KMS-11 (cell line): ENCODE results near the gene KIAA0319L.

Experiments used
- H2AFZ ChIP-seq: fragments of 200-600 bp; sonication (generic); 2 replicates; pipeline ENCODE4 v1.6.1; 2016; ENCODE audit warnings: antibody characterized with exemption, mixed run types, low read depth
- H3K27ac ChIP-seq: fragments of 200-600 bp; sonication (generic); 2 replicates; pipeline ENCODE4 v1.6.1; 2016; ENCODE audit warnings: mild to moderate bottlenecking, mixed run types
- H3K27me3 ChIP-seq: fragments of 200-600 bp; sonication (generic); 2 replicates; pipeline ENCODE4 v1.6.1; 2017; ENCODE audit warnings: mild to moderate bottlenecking, low read depth, mixed run types, moderate library complexity; ENCODE audit not compliant: insufficient read depth
- H3K36me3 ChIP-seq: fragments of 200-600 bp; sonication (generic); 2 replicates; pipeline ENCODE4 v1.6.1; 2017; ENCODE audit warnings: mild to moderate bottlenecking, mixed run types; ENCODE audit not compliant: insufficient read depth
- H3K4me1 ChIP-seq: fragments of 200-600 bp; sonication (generic); 2 replicates; pipeline ENCODE4 v1.6.1; 2016; ENCODE audit warnings: mild to moderate bottlenecking, low read depth, mixed run types; ENCODE audit not compliant: poor library complexity, severe bottlenecking
- H3K4me2 ChIP-seq: fragments of 200-600 bp; sonication (generic); 2 replicates; pipeline ENCODE4 v1.7.0; 2016; ENCODE audit warnings: mild to moderate bottlenecking, mixed run types
- H3K4me3 ChIP-seq: fragments of 200-600 bp; sonication (generic); IDR thresholded peaks from 2 replicates; pipeline ENCODE4 v1.6.1; 2017; ENCODE audit warnings: low read depth, low read length, mixed read lengths; ENCODE audit not compliant: insufficient read depth
- H3K79me2 ChIP-seq: fragments of 200-600 bp; sonication (generic); 2 replicates; pipeline ENCODE4 v1.6.1; 2016; ENCODE audit warnings: low read depth, mixed run types; ENCODE audit not compliant: insufficient read depth
- H3K9ac ChIP-seq: fragments of 200-600 bp; sonication (generic); 2 replicates; pipeline ENCODE4 v1.6.1; 2016; ENCODE audit warnings: mild to moderate bottlenecking, mixed run types
- H4K20me1 ChIP-seq: fragments of 200-600 bp; sonication (generic); 2 replicates; pipeline ENCODE4 v1.6.1; 2016; ENCODE audit warnings: mild to moderate bottlenecking, mixed run types; ENCODE audit not compliant: insufficient read depth
- TF ChIP-seq, protein P1 (sequence below): fragments of 200-600 bp; sonication (generic); conservative IDR thresholded peaks from 2 replicates; pipeline ENCODE4 v1.6.1; 2017; ENCODE audit warnings: low read depth, mild to moderate bottlenecking, antibody characterized with exemption, low read length, moderate library complexity, mixed read lengths

Gene KIAA0319L

DNA sequence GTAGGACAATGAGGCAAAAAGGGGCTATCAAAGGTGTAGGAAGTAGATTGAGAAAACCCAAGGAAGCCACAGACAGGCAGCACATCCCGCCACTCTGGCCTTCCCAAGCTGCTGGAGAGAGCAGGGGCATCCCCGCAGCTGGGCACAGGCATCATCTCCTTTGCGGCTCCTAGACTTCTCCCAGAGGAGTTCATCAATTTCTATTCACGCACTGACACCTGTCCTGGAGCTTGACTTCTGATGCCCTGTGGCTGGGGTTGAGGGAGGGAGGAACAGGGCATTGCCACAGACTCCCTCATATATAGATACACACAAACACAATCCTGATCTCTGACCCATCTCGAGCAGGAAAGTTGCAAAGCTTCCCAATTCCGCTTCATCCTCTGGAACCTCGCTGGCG is 14.1 kb upstream of the KIAA0319L start:
- no peak overlapping the region for H3K9ac ChIP-seq
- H3K27me3 ChIP-seq, result no peaks in the 10 kb centered on the region
- H3K36me3 ChIP-seq, result no peaks in the 10 kb centered on the region
- no peaks in the 10 kb centered on the region for H3K4me1 ChIP-seq
- H4K20me1 ChIP-seq, result no peaks in the 10 kb centered on the region
- no peak overlapping the region for H3K27ac ChIP-seq
- no peaks in the 10 kb centered on the region for H3K79me2 ChIP-seq
- TF ChIP-seq, protein P1, sequence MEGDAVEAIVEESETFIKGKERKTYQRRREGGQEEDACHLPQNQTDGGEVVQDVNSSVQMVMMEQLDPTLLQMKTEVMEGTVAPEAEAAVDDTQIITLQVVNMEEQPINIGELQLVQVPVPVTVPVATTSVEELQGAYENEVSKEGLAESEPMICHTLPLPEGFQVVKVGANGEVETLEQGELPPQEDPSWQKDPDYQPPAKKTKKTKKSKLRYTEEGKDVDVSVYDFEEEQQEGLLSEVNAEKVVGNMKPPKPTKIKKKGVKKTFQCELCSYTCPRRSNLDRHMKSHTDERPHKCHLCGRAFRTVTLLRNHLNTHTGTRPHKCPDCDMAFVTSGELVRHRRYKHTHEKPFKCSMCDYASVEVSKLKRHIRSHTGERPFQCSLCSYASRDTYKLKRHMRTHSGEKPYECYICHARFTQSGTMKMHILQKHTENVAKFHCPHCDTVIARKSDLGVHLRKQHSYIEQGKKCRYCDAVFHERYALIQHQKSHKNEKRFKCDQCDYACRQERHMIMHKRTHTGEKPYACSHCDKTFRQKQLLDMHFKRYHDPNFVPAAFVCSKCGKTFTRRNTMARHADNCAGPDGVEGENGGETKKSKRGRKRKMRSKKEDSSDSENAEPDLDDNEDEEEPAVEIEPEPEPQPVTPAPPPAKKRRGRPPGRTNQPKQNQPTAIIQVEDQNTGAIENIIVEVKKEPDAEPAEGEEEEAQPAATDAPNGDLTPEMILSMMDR, result no peak
- no peak overlapping the region for H3K4me2 ChIP-seq
- no peak overlapping the region for H2AFZ ChIP-seq
- no peak overlapping the region for H3K4me3 ChIP-seq

DNA sequence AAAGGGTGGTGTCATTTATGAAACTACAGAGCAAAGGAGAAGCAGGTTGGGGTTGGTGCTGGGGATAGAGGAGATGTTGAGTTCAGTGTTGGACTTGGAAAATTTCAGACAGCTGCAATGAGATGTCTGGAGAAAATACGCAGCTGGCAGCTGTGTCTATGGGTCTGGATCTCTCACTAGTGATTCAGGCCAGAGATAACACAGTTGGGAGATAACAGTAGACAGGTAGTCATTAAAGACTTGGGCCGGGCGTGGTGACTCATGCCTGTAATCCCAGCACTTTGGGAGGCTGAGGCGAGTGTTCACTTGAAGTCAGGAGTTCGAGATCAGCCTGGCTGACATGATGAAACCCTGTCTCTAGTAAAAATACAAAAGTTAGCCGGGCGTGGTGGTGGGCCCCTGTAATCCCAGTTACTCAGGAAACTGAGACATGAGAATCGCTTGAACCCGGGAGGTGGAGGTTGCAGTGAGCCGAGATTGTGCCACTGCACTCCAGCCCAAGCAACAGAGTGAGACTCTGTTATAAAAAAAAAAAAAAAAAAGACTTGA is 13.5 kb upstream of the KIAA0319L start:
- no peaks in the 10 kb centered on the region for H4K20me1 ChIP-seq
- H3K4me1 ChIP-seq, result no peaks in the 10 kb centered on the region
- TF ChIP-seq, protein P1, result no peak
- no peak overlapping the region for H3K9ac ChIP-seq
- H3K4me3 ChIP-seq, result no peak overlapping the region
- H3K4me2 ChIP-seq, result no peak overlapping the region
- no peaks in the 10 kb centered on the region for H3K36me3 ChIP-seq
- H3K79me2 ChIP-seq, result no peaks in the 10 kb centered on the region
- H3K27me3 ChIP-seq, result no peaks in the 10 kb centered on the region
- H2AFZ ChIP-seq, result no peak overlapping the region
- H3K27ac ChIP-seq, result no peak overlapping the region

DNA sequence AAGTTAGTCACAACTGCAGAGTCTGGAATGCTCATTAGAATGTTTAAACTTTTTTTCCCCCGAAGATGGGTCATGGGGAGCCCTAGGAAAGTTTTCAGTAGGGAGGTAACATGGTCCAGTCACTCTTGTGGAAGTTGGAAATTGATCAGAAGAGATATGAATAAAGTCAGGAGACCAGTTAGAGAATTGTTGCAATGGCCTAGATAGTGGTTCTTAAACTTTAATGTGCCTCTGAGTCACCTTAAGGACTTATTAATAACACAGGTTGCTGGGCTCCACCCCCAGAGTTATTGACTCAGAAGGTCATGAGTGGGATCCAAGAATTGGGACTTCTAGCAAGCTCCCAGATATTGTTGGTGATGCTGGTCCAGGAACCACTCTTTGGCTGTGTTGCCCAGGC is 12.7 kb upstream of the KIAA0319L start:
- H3K27ac ChIP-seq, result no peak overlapping the region
- H2AFZ ChIP-seq, result no peak overlapping the region
- no peaks in the 10 kb centered on the region for H3K79me2 ChIP-seq
- no peaks in the 10 kb centered on the region for H3K4me1 ChIP-seq
- H3K27me3 ChIP-seq, result no peaks in the 10 kb centered on the region
- no peaks in the 10 kb centered on the region for H3K36me3 ChIP-seq
- H3K4me2 ChIP-seq, result no peak overlapping the region
- H3K4me3 ChIP-seq, result no peak overlapping the region
- no peaks in the 10 kb centered on the region for H4K20me1 ChIP-seq
- no peak overlapping the region for H3K9ac ChIP-seq
- TF ChIP-seq, protein P1, result no peak

DNA sequence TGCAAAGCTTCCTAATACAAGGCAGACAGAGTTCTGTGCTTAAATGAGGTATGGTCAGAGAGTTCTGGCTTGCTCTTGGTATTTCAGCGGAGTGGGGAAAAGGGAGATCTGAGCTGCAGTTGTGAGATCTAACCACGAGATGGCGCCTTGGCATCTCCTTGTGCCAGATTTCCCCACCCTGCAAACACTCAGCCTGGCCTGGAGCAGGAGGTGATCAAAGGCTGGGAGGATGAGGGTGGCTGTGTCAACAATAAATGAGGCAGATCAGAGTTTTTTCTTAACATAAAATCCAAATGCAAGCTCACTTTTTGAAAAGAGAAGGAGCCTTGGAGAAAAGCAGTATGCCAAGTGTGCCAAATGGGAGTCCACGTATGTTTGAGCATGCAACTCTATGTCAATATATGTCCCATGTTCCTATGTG is 11.8 kb upstream of the KIAA0319L start:
- Histone ChIP-seq H3K27me3 (no peaks in the 10 kb centered on the region), H3K27ac (no peak overlapping the region), H3K36me3 (no peaks in the 10 kb centered on the region), H3K4me2 (no peak overlapping the region), H2AFZ (no peak overlapping the region), H3K79me2 (no peaks in the 10 kb centered on the region), H3K4me1 (no peaks in the 10 kb centered on the region), H3K4me3 (no peak overlapping the region), H4K20me1 (no peaks in the 10 kb centered on the region), H3K9ac (no peak overlapping the region)
- TF ChIP-seq, protein P1, result peak; percentile 91
